HCT116 (cell line): ENCODE data around the gene CD3G. TPM values are rescaled to one million over a fixed set of nuclear protein-coding genes. Genes with fewer than 3 reads are reported as not detected.

Source experiments
- ATAC-seq: fragments of 200-7000 bp; cut with Tn5 transposase; 2 replicates; pipeline ENCODE4 v1.9.1; 2020; ENCODE audit warnings: mild to moderate bottlenecking, moderate library complexity
- BruUV-seq: library from RNA; stranded (reverse); fragments of 400-500 nt; replicated peaks from 2 replicates; lab custom pipeline; 2021; lab: Mats Ljungman, UMichigan
- CTCF ChIA-PET: fragments of 300-600 bp; sonication (Branson Sonifier 250); formaldehyde crosslinking; loops from one replicate; lab custom pipeline; 2021; ENCODE audit warnings: antibody characterized with exemption; lab: Charles Lee
- POLR2A ChIA-PET: fragments of 300-600, 350-600 bp; sonication (Branson Sonifier 250); formaldehyde crosslinking; loops from one replicate; lab custom pipeline; 2021; ENCODE audit warnings: antibody characterized with exemption; lab: Charles Lee
- RAD21 ChIA-PET, 2 experiments: fragments of 300-600 bp; sonication (Branson Sonifier 250); formaldehyde crosslinking; loops; one replicate each; lab custom pipeline; 2023; ENCODE audit warnings: low total read pairs in 2 of 2; ENCODE audit not compliant: uncharacterized antibody in 2 of 2, unreplicated experiment in 2 of 2, low non-redundant PET in 1 of 2; lab: Charles Lee
- DNase-seq: peaks from one replicate; pipeline ENCODE4 v3.0.0-alpha.2; 2010; ENCODE audit warnings: low read depth, low spot score
- H2AFZ ChIP-seq: fragments of 200-600 bp; shearing (Covaris generic), sonication (generic); 2 replicates; pipeline ENCODE4 v1.6.1; 2017; ENCODE audit warnings: low read depth, mixed run types, mixed read lengths, antibody characterized with exemption, low read length; ENCODE audit not compliant: poor library complexity, severe bottlenecking
- H3K27ac ChIP-seq: 2 replicates; pipeline ENCODE4 v1.5.1; 2012; ENCODE audit warnings: low read depth, low read length
- H3K27me3 ChIP-seq: fragments of 200-600 bp; sonication (generic); 2 replicates; pipeline ENCODE4 v1.6.1; 2016; ENCODE audit warnings: mixed run types, low read length, mixed read lengths; ENCODE audit not compliant: insufficient read depth
- H3K36me3 ChIP-seq, 2 experiments: fragments of 200-500 bp in 1 of 2; fragments of 200-600 bp in 1 of 2; sonication (Bioruptor generic) in 1 of 2; sonication (generic) in 1 of 2; 2 replicates each; pipeline versions ENCODE4 v1.5.1 to v1.6.1; 2014 to 2016; ENCODE audit warnings: low read length in 2 of 2, inconsistent platforms in 1 of 2, mixed read lengths in 1 of 2, mixed run types in 1 of 2; ENCODE audit not compliant: insufficient read depth in 2 of 2, control insufficient read depth in 1 of 2
- H3K4me1 ChIP-seq, 2 experiments: fragments of 200-600 bp in 1 of 2; sonication (generic) in 1 of 2; 2 replicates each; pipeline versions ENCODE4 v1.5.1 to v1.6.1; 2012 to 2017; ENCODE audit warnings: low read length in 2 of 2, inconsistent platforms in 1 of 2, mild to moderate bottlenecking in 1 of 2, mixed read lengths in 1 of 2, mixed run types in 1 of 2, moderate library complexity in 1 of 2; ENCODE audit not compliant: insufficient read depth in 2 of 2, control insufficient read depth in 1 of 2
- H3K4me2 ChIP-seq: fragments of 200-600 bp; sonication (generic); 2 replicates; pipeline ENCODE4 v1.6.1; 2017; ENCODE audit warnings: mixed run types, low read length, mixed read lengths
- H3K4me3 ChIP-seq, 2 experiments: fragments of 200-600 bp in 1 of 2; sonication (generic) in 1 of 2; replicated peaks in 1 of 2; 2 replicates each; pipeline ENCODE4 v1.5.1; 2011 to 2016; ENCODE audit warnings: low read length in 2 of 2, control low read depth in 1 of 2, low read depth in 1 of 2, mild to moderate bottlenecking in 1 of 2, mixed read lengths in 1 of 2, mixed run types in 1 of 2
- H3K79me2 ChIP-seq: fragments of 200-600 bp; sonication (generic); 2 replicates; pipeline ENCODE4 v1.6.1; 2017; ENCODE audit warnings: mild to moderate bottlenecking, mixed run types, low read length, moderate library complexity, mixed read lengths; ENCODE audit not compliant: insufficient read depth
- H3K9ac ChIP-seq: fragments of 200-600 bp; sonication (generic); 2 replicates; pipeline ENCODE4 v1.6.1; 2016; ENCODE audit warnings: low read length, mixed read lengths
- H3K9me2 ChIP-seq: fragments of 200-600 bp; sonication (generic), shearing (Covaris generic); 2 replicates; pipeline ENCODE4 v1.6.1; 2017; ENCODE audit warnings: mixed run types, mild to moderate bottlenecking, moderate library complexity; ENCODE audit not compliant: insufficient read depth
- H3K9me3 ChIP-seq, 2 experiments: fragments of 200-500 bp in 1 of 2; fragments of 200-600 bp in 1 of 2; sonication (Bioruptor generic) in 1 of 2; sonication (generic) in 1 of 2; 2 replicates each; pipeline ENCODE4 v1.6.1; 2014 to 2017; ENCODE audit warnings: low read length in 2 of 2, mixed read lengths in 2 of 2, inconsistent platforms in 1 of 2, low read depth in 1 of 2, mild to moderate bottlenecking in 1 of 2, mixed run types in 1 of 2, moderate library complexity in 1 of 2; ENCODE audit not compliant: control insufficient read depth in 1 of 2, insufficient read depth in 1 of 2
- H4K20me1 ChIP-seq: fragments of 200-600 bp; sonication (generic), shearing (Covaris generic); 2 replicates; pipeline ENCODE4 v1.6.1; 2017; ENCODE audit warnings: mixed run types, mild to moderate bottlenecking, moderate library complexity; ENCODE audit not compliant: insufficient read depth
- EGR1 ChIP-seq: IDR thresholded peaks from 2 replicates; pipeline ENCODE4 v1.6.1; 2012; ENCODE audit warnings: low read depth
- ELF1 ChIP-seq: IDR thresholded peaks from 2 replicates; pipeline ENCODE4 v1.6.1; 2012; ENCODE audit warnings: low read depth, borderline replicate concordance
- EZH2phosphoT487 ChIP-seq: fragments of 200-600 bp; IDR thresholded peaks from 2 replicates; pipeline ENCODE4 v1.6.1; 2018; ENCODE audit warnings: antibody characterized with exemption, borderline replicate concordance
- FOSL1 ChIP-seq: IDR thresholded peaks from 2 replicates; pipeline ENCODE4 v1.6.1; 2012; ENCODE audit warnings: low read depth
- POLR2AphosphoS5 ChIP-seq: IDR thresholded peaks from 2 replicates; pipeline ENCODE4 v1.6.1; 2011; ENCODE audit warnings: mild to moderate bottlenecking, low read depth, low read length, moderate library complexity
- RAD21 ChIP-seq: IDR thresholded peaks from 2 replicates; pipeline ENCODE4 v1.6.1; 2012; ENCODE audit warnings: low read depth, mild to moderate bottlenecking
- SIN3A ChIP-seq: IDR thresholded peaks from 2 replicates; pipeline ENCODE4 v1.6.1; 2012; ENCODE audit warnings: low read depth
- SP1 ChIP-seq: IDR thresholded peaks from 2 replicates; pipeline ENCODE4 v1.6.1; 2012; ENCODE audit warnings: low read depth
- SRF ChIP-seq: IDR thresholded peaks from 2 replicates; pipeline ENCODE4 v1.6.1; 2012; ENCODE audit warnings: low read depth
- TCF7L2 ChIP-seq: IDR thresholded peaks from 2 replicates; pipeline ENCODE4 v1.7.0; 2011; ENCODE audit warnings: borderline replicate concordance, inconsistent platforms; ENCODE audit not compliant: insufficient read depth, insufficient read length; ENCODE audit errors: extremely low read depth
- ZFX ChIP-seq: fragments of 450-650 bp; IDR thresholded peaks from 2 replicates; pipeline ENCODE4 v1.6.1; 2017
- ZNF274 ChIP-seq: fragments of 200-500 bp; sonication (Bioruptor generic); IDR thresholded peaks from 2 replicates; pipeline ENCODE4 v1.6.1; 2014; ENCODE audit warnings: mild to moderate bottlenecking, low read depth, low read length, inconsistent platforms
- intact Hi-C: fragments of 100-400 bp; cut with micrococcal nuclease; formaldehyde crosslinking; loops from 2 replicates; pipeline ENCODE4 v1.10.0; 2022
- total RNA-seq: library from RNA; stranded (reverse); gene quantifications from one replicate; pipeline ENCODE4 v1.2.1, GENCODE V29; 2021; ENCODE audit not compliant: unreplicated experiment
- TF ChIP-seq, protein P1 (sequence below): IDR thresholded peaks from 2 replicates; pipeline ENCODE4 v1.6.1; 2012

The CD3G gene
- total RNA-seq, 1 experiment from 2014 or later, result 0.20 TPM

DNA sequence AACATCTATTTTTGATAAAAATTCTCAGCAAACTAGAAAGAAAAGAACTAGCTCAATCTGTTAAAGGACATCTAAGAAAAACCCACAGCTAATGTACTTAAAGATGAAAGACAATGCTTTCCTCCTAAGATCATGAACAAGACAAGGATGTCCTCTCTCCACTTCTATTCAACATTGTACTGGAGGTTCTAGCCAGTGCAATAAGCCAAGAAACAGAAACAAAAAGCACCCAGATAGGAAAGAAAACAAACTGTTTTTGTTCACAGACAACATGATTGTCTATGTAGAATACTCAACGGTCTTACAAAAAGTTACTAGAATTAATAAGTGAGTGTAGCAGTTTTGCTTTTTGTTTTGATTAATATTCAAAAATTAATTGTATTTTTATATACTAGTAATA is 9.4 kb upstream of the CD3G start (continued):
- TF ChIP-seq, protein P1, sequence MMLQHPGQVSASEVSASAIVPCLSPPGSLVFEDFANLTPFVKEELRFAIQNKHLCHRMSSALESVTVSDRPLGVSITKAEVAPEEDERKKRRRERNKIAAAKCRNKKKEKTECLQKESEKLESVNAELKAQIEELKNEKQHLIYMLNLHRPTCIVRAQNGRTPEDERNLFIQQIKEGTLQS, result no peak
- TF ChIP-seq SIN3A, result no peak
- no peak for TF ChIP-seq ELF1
- TF ChIP-seq EZH2phosphoT487, result no peak
- no peak for TF ChIP-seq ZNF274
- no peak for TF ChIP-seq ZFX
- TF ChIP-seq POLR2AphosphoS5, result no peak
- no peak for TF ChIP-seq SRF
- TF ChIP-seq SP1, result no peak
- TF ChIP-seq FOSL1, result no peak
- TF ChIP-seq TCF7L2, result no peak
- TF ChIP-seq, all 23 proteins: peak for 0

DNA sequence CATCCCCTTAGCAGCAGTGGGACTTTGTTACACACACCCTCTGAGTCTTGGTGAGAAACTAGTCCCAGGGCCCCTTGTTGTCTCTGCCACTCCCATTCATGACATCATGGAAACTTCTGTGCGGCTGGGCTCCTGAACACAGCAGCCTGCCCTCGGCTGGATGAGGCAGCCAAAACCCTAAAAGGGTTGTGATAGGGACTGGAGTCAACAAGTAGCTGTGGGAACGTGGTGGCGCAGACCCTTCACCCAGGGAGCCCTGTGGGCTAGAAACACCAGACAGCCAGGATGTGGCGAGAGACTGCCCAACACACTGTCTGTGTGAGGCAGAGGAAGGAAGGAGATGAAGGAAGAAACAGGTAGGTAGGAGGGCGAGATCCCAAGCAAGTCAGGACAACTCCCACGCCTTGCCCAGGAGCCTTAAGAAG is 5.5 kb upstream of the CD3G start:
- Histone ChIP-seq H3K4me2 (no peak overlapping the region), H3K9ac (no peak overlapping the region), H3K27me3 (no peaks in the 10 kb centered on the region), H3K4me3 (no peak overlapping the region), H3K9me2 (no peaks in the 10 kb centered on the region), H3K36me3 (no peaks in the 10 kb centered on the region), H4K20me1 (no peaks in the 10 kb centered on the region), H3K4me1 (peaks cover 0 to 4% of the 10 kb centered on the region in 2 experiments; a peak in 2 of 4 replicates), H3K27ac (no peak overlapping the region), H2AFZ (no peak overlapping the region), H3K9me3 (no peaks in the 10 kb centered on the region), H3K79me2 (no peaks in the 10 kb centered on the region)
- CTCF ChIA-PET, result no interaction called here
- TF ChIP-seq EGR1 (no peak), RAD21 (no peak), EZH2phosphoT487 (no peak), POLR2AphosphoS5 (no peak), ELF1 (no peak)
- intact Hi-C loops, result no loop called here
- ATAC-seq, result no peak
- POLR2A ChIA-PET, result interaction anchor here (0.5 kb wide), 1 partner anchor 12 kb away, joined by 3 read pairs; no protein-coding TSS in a partner anchor
- no peak for DNase-seq
- RAD21 ChIA-PET, result no interaction called here
- no TSS peak for BruUV-seq
